Activated naive CD4-positive, alpha-beta T cell treated with Interleukin-2 at 50 U/mL for 16 hours (primary cell): Measurements from ENCODE around the gene PRM1.
A peak's percentile ranks its signal among the peaks of the same experiment; 100 is the strongest.

Experiments used
- DNase-seq: peaks from one replicate; pipeline ENCODE4 v3.0.0-alpha.2; 2020

Gene PRM1

DNA sequence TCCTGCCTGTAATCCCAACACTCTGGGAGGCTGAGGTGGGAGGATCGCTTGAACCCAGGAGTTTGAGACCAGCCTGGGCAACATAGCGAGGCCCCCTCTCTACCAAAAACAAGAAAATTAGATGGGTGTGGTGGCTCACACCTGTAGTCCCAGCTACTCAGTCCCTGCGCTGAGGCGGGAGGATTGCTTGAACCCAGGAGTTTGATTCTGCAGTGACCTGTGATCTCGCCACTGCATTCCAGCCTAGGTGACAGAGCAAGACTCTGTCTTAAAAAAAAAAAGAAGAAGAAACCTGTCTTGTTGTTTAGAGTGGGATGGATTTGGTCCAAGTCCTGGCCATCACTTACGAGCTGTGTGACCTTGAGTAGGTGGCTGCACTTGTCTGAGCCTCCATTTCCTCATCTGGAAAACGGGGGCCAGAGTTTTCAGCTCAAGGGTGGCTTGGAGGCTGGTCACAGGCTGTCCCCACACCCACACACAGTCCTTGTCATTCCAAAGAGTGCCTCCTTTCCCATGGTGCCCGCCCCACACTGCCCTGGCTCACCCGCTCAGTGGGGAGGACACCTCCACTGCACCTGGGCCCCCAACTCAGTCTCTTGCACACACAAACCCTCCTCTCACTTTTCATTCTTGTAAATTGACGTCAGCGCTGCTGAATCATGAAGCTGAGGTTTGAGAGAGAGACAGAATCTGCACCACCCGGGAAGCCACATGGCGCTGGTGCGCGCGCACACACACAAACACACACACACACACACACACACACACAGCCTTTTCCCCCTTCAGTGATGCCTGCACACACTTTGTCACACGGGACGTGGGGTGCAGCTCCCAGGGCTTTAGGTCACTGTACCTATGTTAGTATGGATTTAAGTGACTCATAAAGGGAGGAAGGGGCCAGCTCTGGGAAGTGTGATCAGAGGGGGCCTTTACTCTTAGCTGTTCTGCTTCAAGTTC, 29.3 kb downstream of the PRM1 start:
- DNase-seq = peak; percentile 81

DNA sequence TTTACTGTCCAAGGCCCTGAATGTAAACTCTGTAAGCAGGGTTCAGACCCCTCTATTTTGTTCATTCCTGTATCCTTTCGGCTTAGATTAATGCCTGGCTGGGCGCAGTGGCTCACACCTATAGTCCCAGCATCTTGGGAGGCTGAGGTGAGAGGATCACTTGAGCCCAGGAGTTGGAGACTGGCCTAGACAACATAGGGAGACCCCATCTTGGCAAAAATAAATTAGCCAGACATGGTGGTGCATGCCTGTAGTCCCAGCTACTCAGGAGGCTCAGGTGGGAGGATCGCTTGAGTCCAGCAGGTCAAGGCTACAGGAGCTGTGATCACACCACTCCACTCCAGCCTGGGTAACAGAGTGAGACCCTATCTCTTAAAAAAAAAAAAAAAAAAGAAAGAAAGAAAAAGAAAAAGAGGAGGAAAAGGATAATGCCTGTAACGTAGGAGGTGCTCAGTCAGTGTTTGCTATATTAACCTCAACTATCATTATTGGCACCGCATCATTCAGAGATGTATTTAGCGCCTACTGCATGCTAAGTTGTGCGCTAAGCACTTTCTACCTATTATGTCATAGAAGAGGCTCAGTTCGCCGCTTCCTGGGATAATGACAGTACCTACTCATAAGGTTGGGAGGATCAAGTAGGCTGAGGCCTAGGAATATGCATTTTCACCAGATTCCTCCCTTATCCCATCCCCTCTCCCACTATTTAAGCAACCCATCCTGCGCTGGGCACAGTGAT, 30.2 kb downstream of the PRM1 start:
- DNase-seq = no peak

DNA sequence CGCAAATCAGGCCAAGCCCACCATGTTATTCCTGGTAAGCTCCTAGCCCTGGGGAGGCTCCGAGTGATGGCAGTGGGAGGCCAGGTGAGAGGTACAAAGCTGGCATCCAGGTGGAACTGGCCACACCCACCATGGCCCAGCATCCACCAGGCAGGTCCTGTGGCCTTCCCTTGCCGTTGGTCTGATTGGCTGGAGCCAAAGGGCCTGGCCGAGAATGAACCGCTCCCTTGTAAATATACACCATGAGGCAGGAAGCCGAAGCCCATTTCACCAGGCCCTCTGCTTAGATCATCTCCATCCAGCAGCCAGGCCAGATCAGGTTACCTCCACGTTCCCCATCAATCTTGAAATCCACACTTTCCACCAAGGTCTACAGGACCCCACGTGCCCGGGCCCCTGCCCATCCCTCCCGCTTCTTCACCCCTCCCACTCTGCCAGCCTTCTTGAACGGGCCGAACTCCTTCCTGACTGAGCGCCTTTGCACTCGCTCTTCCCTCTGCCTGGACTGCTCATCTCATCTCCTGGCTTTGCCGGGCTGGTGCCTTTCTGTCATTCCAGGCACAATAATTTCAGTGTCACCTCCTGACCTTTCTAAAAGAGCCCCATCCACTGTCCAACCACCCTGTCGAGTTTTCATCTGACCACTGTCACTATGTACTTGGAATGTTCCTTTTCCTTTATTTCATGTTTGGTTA, 30.9 kb downstream of the PRM1 start:
- DNase-seq = no peak

DNA sequence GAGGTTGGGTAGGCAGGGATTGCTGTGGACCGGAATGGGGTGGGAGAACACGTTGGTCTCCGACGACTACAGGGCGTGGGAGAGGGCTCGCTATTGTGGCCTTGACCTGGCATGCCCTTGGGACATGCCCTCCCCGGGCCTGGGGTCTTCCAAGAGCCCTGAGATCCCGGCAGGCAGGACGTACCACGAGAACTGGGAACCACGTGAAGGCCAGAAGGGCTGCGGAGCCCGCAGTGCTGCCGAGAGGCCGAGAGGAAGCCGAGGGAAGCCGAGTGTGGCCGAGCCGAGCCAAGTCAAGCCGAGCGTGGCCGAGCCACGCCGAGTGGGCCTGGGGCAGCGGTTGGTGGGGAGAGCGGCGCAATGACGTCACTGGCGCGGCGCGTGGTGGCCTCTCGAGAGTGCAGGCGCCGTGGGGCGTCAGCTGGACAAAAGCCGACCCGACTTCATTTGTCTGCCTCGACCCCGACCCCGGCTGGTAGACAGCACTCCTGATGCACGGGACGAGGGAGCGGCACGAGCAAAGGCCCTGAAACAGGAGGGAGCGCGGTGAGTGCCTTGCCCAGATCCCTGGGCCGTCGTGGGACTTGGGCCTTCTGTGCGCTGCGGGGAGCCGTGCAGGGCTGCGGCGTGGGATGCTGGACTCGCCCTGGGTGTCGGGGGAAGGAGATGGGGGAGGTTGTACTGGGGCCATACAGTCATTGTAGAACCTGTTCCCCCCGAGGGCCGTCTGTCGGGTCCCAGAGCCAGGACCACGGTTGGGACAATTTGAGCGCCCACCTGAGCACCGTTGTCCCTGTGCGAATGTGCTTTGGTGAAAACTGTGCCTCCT, 31.7 kb downstream of the PRM1 start:
- no peak for DNase-seq

DNA sequence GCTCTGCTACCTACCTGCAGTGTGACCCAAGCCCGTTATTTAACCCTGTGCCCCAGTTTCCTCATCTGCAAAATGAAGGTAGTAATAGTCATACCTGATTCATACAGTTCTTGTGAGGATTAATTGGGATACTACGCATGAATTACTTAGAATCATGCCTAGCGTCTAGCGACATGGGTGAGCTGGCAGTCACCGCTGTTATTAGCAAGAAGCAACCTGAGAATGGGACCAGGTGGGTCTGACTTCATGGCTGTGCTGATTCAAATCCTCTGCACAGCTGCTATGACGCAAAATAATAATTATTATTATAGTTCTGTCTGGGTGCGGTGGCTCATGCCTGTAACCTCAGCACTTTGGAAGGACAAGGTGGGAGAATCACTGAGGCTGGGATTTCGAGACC, 33.0 kb downstream of the PRM1 start:
- DNase-seq = no peak

DNA sequence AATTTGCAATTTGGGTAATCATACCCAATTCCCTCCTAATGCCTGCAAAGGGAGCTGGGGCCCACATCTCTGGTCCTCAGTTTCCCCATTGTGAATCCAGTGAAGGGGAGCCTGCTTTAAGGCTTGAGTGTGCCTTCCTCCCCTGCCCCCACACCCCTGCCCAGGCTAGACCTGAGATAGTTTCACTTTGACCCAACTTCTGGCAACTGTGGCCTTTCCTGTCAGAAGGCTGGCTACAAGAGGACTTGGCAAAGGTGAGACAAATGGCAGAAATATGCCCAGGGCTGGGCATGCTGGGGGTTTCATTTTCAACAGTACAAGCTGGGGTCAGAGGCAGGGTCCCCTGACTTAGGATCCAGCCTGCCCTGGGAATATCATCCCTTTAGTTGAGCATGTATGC, 35.1 kb downstream of the PRM1 start:
- DNase-seq = no peak

DNA sequence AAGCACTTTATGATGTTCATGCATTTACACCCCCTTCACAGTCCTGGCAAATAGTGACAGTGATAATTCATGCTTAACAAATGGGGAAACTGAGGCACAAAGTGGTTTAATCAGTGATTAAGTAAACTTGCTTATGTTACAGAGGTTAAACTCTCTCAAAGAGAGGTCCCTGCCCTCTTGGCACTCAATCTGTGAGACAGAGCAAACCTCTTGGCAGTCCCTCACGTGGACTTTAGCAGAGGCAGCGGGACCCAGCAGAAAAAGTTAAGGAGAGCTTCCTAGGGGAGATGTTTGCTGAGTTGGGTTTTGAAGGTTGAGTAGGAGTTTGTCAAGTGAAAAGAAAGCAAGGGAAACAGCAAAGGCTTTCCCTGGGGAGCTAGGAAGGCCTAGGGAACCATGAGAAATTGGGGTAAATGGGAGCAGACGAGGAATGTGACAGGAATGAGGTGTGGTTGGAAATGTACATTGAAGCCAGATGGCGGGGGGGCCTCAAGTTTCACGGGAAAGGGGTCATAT, 35.9 kb downstream of the PRM1 start:
- no peak for DNase-seq

DNA sequence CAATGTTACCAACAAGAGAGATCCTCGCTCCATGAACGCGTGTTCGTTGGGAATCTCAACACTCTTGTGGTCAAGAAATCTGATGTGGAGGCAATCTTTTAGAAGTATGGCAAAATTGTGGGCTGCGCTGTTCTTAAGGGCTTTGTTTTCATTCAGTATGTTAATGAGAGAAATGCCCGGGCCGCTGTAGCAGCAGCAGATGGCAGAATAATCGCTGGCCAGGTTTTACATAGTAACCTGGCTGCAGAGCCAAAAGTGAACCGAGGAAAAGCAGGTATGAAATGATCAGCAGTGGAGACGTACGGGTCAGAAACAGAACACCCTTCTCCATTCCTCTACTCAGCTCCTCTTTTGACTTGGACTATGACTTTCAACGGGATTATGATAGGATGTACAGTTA, 38.5 kb downstream of the PRM1 start:
- DNase-seq = no peak

DNA sequence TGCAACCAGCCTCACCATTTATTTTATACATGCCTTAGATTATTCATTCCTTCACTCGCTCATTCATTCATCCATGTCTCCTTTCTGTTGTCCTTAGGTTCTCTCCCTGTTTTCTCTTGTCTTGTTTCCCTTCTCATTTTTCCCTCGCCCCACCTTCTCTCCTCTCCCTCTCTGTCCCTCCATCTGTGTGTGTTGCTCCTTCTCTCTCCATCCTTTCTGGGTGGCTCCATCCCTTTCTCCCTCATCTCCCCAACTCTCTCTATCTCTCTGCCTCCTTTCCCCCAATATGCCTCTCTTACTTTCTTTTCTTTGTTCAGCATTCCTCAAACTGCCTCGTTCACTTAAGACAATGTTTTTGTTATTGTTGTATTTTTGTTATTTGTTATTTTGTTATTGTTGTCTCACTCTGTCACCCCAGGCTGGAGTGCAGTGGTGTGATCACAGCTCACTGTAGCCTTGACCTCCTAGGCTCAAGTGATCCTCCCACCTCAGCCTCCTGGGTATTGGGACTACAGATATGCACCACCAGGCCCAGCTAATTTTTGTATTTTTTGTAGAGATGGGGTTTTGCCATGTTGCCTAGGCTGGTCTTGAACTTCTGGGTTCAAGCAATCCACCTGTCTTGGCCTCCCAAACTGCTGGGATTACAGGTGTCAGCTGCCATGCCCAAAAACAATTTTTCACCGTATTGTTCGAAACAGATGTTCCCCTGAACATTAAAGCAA, 39.5 kb downstream of the PRM1 start:
- DNase-seq = no peak

DNA sequence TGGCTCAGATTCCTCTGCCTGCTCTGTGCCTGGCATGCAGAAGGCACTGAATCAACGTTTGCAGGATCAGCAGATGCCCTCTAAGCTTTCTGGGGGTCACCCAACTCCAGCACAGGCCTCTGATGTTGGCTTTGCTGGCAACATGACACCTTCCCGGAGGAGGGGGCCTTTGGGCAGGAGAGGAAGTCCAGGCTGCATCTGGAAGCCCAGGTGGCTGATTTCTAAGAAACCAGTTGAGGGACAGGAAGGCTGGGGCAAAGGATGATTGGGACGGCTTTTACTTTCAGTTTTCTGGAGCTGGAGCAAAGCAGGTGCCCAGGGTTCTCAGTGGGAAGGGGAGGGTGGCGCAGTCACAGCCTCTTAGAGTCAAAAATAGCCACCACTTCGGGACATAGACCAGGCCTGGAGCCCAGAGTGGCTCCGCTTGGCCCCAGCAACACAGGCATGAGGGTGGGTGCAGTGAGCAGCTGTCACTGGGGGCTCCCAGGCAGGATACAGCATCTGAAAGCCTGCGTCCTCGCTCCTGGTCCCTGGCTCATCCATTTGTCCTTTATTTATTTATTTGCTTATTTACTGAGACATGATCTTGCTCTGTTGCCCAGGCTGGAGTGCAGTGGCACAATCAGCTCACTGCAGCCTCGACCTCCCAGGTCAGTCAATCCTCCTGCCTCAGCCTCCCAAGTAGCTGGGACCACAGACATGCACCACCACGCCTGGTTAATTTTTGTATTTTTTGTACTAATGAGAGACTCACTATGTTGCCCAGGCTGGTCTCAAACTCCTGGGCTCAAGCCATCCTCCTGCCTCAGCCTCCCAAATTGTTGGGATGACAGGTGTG, 40.3 kb downstream of the PRM1 start:
- no peak for DNase-seq

DNA sequence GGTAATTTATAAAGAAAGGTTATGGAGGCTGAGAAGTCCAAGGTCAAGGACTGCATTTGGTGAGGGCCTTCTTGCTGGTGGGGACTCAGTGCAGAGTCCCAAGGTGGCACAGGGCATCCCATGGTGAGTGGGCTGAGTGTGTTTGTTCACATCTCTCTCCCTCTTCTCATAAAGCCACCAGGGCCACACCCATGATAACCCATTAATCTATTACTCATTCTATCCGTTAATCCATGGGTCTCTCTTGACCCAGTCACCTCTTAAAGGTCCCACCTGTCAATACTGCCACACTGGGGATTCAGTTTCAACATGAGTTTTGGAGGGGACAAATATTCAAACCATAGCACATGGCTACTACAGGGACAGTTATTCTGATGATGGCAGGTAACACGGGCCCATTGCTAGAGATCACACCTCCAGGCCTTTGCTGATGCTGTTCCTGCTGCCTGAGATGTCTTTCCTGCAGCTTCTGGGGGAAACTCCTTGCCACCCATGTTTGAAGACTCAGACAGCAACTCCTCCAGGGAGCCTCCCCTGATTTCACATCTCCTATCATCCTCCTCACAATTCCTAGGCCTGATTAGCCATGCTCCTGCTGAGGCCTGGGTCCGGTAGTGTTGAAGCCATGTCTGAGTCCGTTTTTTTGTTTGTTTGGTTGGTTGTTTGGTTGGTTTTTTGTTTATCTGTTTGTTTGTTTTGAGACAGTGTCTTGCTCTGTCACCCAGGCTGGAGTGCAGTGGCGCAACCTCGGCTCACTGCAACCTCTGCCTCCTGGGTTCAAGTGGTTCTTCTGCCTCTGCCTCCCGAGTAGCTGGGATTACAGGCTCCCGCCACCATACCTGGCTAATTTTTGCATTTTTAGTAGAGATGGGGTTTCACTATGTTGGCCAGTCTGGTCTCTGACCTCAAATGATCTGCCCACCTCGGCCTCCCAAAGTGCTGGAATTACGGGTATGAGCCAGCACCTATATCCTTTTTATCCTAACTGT, 41.2 kb downstream of the PRM1 start:
- DNase-seq = no peak

DNA sequence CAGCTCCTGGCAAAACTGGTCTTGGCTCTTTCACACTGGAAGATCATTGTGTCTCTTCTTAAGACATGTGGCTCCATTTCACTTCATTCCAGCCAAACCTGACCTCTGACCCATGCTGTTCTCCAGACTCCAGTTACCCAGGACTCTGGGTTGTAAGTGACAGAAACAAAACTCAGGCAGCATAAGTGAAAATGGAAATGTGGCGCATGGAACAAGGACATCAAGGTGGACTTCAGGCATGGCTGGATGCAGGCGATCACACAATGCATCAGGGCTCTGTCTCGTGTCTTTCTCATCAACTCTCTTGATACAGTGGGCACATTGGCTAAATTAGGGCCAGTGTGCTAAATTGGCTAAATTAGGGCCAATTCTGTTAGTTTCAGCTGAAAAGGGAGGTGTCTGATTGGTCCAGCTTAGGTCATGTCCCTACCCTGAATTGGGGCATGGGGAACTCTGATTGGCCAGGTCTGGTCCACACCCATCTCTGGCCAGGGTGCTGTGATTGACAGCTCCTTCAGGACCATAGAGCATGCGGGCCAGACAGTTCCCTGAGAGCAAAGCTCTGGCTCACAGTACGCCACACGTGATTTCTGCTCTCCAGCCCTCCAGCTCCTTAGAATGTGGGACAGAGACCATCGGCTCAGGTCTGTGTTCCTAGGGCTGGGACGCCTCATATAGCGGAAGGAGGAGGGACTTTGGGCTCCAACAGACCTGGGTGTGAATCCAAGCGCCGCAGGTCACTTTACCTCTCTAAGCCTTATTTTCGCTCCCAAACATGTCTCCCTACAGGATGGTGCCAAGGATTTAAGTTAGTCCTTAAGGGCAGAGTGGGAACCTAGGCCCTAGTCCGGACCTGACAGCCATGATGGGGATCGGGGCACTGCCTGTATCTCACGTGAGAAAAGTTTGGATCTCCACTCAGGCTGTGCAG, 42.6 kb downstream of the PRM1 start:
- DNase-seq = no peak

DNA sequence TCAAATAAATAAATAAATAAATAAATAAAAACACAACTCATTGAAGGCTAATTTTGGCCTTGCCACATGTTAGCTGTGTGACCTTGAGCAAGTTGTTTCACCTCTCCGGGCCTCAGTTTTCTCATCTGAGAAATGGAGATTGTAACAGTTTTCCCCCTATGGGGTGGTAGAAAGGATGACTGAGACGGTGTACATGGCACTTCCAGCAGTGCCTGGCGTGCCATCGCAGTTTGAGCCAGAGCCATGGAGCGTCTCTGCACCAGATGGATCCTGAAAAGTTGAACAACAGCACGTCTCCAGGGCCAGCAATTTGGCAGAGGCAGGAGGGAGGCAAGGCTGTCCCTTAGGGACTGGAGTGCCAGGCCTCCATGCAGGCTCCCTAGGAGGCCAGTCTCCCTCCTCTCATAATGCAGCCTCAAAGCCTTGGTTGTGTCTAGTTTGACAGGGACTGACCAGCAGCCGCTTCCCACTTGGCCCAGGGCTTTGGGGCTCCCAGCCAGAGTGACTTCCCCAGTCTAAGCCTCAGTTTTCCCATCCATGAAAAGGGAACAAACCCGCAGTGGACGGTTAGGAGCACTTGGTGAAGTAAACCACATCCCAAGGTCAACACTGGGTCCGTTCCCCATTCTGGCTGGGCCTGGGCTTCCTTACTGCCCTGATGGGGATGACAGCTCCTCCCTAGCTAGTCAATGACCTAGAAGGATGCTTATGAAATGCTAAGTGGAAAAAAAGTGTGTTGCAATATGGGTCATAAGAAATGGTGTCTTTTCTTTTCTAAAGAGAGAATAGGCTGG, 44.5 kb downstream of the PRM1 start:
- no peak for DNase-seq

DNA sequence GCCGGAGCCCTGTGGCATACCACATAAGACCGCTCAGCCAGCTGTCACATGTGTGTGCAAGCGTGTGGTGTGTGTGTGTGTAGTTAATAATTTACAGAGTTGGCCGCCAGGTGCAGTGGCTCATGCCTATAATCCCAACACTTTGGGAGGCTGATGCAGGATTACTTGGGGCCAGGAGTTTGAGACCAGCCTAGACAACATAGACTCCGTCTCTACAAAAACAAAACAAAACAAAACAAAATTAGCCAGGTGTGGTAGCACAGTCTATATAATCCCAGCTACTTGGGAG, 45.5 kb downstream of the PRM1 start:
- DNase-seq = no peak

DNA sequence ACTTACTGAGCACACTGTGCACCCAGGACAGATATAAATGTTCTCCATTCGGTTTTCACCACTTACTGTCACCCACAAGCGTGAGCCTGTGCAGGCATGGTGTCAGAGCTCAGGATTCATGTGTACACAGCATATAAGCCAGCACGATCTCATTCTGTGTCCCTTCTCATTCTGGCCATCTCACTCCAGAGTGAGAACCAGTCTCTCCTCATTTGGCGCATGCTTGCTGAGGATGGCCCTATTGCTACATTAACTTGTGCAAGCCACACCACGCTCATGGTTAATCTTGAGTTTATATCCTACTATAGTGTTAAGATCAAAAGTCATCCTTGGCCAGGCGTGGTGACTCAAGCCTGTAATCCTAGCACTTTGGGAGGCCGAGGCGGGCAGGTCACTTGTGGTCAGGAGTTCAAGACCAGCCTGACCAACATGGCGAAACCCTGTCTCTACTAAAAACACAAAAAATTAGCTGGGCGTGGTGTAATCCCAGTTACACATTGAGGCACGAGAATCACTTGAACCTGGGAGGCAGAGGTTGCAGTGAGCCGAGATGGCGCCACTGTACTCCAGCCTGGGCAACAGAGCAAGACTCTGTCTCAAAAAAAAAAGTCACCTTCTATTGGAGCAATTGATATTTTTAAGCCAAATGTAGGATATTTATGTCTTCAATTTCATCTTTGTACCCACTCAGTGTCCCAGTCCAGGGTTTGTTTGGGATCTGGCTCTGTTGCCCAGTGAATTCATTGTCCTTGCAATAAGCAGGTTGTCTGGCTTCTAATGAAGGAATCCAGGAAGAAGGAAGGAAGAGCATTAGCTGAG, 46.0 kb downstream of the PRM1 start:
- no peak for DNase-seq

DNA sequence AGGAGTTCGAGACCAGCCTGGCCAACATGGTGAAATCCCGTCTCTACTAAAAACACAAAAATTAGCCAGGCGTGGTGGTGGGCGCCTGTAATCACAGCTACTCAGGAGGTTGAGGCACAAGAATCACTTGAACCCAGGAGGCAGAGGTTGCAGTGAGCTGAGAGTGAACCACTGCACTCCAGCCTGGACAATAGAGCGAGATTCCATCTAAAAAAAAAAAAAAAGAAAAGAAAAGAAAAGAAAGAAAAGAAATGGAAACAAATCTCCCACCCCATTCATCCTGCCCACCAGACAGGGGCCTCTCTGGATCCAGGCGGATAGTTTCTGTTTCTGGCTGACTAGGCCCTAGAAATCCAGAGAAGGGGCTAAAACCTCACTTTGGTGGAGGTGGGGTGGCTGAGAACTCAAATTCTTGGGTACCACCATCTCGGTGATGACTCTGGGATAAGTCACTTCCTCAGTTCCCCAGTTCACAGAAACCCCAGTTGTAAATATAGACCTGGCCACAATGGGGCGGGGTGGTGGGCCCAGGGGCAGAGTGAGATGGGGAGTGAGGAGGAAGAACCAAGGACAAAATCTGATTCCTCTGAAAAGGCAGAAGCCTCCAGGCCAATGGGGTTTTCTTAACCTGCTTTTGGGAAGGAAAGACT, 47.3 kb downstream of the PRM1 start:
- peak; percentile 81 for DNase-seq
